ENCODE data around the gene KCNH1. TPM values are rescaled to one million over a fixed set of nuclear protein-coding genes. Genes with fewer than 3 reads are reported as not detected.

Gene KCNH1, protein sequence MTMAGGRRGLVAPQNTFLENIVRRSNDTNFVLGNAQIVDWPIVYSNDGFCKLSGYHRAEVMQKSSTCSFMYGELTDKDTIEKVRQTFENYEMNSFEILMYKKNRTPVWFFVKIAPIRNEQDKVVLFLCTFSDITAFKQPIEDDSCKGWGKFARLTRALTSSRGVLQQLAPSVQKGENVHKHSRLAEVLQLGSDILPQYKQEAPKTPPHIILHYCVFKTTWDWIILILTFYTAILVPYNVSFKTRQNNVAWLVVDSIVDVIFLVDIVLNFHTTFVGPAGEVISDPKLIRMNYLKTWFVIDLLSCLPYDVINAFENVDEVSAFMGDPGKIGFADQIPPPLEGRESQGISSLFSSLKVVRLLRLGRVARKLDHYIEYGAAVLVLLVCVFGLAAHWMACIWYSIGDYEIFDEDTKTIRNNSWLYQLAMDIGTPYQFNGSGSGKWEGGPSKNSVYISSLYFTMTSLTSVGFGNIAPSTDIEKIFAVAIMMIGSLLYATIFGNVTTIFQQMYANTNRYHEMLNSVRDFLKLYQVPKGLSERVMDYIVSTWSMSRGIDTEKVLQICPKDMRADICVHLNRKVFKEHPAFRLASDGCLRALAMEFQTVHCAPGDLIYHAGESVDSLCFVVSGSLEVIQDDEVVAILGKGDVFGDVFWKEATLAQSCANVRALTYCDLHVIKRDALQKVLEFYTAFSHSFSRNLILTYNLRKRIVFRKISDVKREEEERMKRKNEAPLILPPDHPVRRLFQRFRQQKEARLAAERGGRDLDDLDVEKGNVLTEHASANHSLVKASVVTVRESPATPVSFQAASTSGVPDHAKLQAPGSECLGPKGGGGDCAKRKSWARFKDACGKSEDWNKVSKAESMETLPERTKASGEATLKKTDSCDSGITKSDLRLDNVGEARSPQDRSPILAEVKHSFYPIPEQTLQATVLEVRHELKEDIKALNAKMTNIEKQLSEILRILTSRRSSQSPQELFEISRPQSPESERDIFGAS
- 2.4 TPM for total RNA-seq

DNA sequence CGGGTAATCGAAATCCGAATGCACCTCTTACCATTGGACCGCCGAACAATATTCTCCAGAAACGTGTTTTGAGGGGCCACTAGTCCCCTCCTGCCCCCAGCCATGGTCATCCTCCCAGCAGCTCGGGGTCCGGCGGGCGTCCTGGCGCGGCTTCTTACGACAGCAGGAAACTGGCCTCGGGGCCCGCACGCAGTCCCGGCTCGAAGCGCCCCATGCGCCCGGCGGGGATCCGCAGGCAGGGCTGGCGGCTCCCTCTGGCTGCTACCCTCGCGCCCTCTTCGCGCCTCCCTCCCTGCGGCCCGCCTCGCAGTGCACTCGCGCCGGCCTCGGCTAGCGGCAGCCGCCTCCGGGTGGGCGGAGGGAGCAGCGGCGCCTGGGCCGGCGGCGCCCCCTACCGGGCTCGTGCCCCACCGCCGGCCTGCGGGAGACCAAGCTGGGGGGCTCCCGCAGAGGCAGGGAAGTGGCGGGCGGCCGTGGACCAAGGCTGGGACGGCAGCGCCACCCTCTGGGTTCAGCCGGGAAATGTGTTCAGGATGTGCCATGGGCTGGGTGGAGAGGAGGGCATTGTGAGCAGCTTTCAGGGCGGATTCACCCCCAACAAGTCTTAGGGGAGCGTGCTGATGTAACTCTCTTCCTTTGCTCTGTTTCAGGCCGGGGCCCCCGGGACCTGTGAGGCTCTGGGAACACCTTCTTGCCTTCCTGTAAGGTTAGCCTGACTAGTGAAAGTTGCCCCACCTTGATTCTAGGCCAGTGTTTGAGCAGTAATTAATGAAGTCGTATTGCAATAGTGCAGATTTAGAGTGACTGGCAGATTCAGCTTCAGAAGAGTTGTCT, at the start of gene KCNH1:
Gene KCNH1, minus strand, starts transcription at position 313 of the 834 bp plus-strand sequence. Its CDS starts 203 bp downstream, at position 110.

Other genes with a start within 250 kb of the KCNH1 start
- gene RCOR3, start 125.2 kb upstream of the KCNH1 start, total RNA-seq, result 102 TPM
- gene TRAF5, start 192.7 kb upstream of the KCNH1 start, total RNA-seq, result 26.5 TPM